Activated CD4-positive, alpha-beta T cell treated with anti-CD3 and anti-CD28 coated beads, Interleukin-2, amount 10 ng/mL, durations not matched to agents 7 days and 5 days (primary cell): ENCODE results near the gene LRRC46. TPM values are rescaled to one million over a fixed set of nuclear protein-coding genes. Genes with fewer than 3 reads are reported as not detected.
A peak's percentile ranks its signal among the peaks of the same experiment; 100 is the strongest.

Experiments
- CTCF ChIA-PET: fragments of 350-600 bp; sonication (Branson Sonifier 250); formaldehyde crosslinking; loops from one replicate; lab custom pipeline; 2021; ENCODE audit warnings: antibody characterized with exemption; lab: Charles Lee
- POLR2A ChIA-PET: fragments of 350-600 bp; sonication (Branson Sonifier 250); formaldehyde crosslinking; loops from one replicate; lab custom pipeline; 2021; ENCODE audit warnings: antibody characterized with exemption; lab: Charles Lee
- DNase-seq: peaks from one replicate; pipeline ENCODE4 v3.0.0-alpha.2; 2020
- H3K27ac Mint-ChIP-seq: one replicate; pipeline ENCODE4 v1.8.0; 2021; ENCODE audit warnings: mild to moderate bottlenecking, moderate library complexity, mixed read lengths
- H3K27me3 Mint-ChIP-seq: one replicate; pipeline ENCODE4 v1.8.0; 2021; ENCODE audit warnings: mixed read lengths
- H3K36me3 Mint-ChIP-seq: one replicate; pipeline ENCODE4 v1.8.0; 2021; ENCODE audit warnings: low read depth, mixed read lengths
- H3K4me1 Mint-ChIP-seq: one replicate; pipeline ENCODE4 v1.8.0; 2021; ENCODE audit warnings: mixed read lengths
- H3K4me3 Mint-ChIP-seq: one replicate; pipeline ENCODE4 v1.8.0; 2021; ENCODE audit warnings: mild to moderate bottlenecking, moderate library complexity, mixed read lengths
- H3K9me3 Mint-ChIP-seq: one replicate; pipeline ENCODE4 v1.8.0; 2021; ENCODE audit warnings: mixed read lengths
- total RNA-seq, 2 experiments: library from RNA; stranded (reverse); gene quantifications; one replicate each; pipeline ENCODE4 v1.2.3, GENCODE V29; 2021

LRRC46 gene
- total RNA-seq, 2 experiments from 2014 or later = 0.79 to 1.4 TPM

- H3K27me3 Mint-ChIP-seq = no peaks in the 10 kb centered on the region
- no peaks in the 10 kb centered on the region for H3K9me3 Mint-ChIP-seq
- CTCF ChIA-PET = no interaction called here
- no peak overlapping the region for H3K27ac Mint-ChIP-seq
- no peak for DNase-seq
- H3K36me3 Mint-ChIP-seq = peaks cover 3% of the 10 kb centered on the region
- no peak overlapping the region for H3K4me3 Mint-ChIP-seq
- POLR2A ChIA-PET = no interaction called here
- H3K4me1 Mint-ChIP-seq = no peaks in the 10 kb centered on the region
Observed at GRCh38 chr17:47803201-47803600, 28.3 kb upstream of the LRRC46 start.

GRCh38 chr17:47803751-47804150, 27.7 kb upstream of the LRRC46 start:
- Mint-ChIP-seq H3K27ac (no peak overlapping the region), H3K4me1 (no peaks in the 10 kb centered on the region), H3K36me3 (peaks cover 5% of the 10 kb centered on the region), H3K9me3 (no peaks in the 10 kb centered on the region), H3K27me3 (no peaks in the 10 kb centered on the region), H3K4me3 (no peak overlapping the region)
- ChIA-PET CTCF (interaction anchor here (0.8 kb wide), 1 partner anchor 11 kb away, joined by 3 read pairs; no protein-coding TSS in a partner anchor), POLR2A (no interaction called here)
- DNase-seq = no peak

- H3K4me1 Mint-ChIP-seq = no peaks in the 10 kb centered on the region
- H3K9me3 Mint-ChIP-seq = no peaks in the 10 kb centered on the region
- ChIA-PET CTCF (interaction anchor here (0.8 kb wide), 2 partner anchors 10 to 17 kb away, joined by 3 to 4 read pairs; partner anchors contain the start of gene OSBPL7), POLR2A (no interaction called here)
- H3K4me3 Mint-ChIP-seq = no peak overlapping the region
- DNase-seq = no peak
- H3K27me3 Mint-ChIP-seq = no peaks in the 10 kb centered on the region
- H3K36me3 Mint-ChIP-seq = peaks cover 6% of the 10 kb centered on the region
- H3K27ac Mint-ChIP-seq = no peak overlapping the region
Observed at GRCh38 chr17:47804461-47804860, 27.0 kb upstream of the LRRC46 start.

GRCh38 chr17:47806026-47806912, 25.2 kb upstream of the LRRC46 start:
- DNase-seq = no peak

GRCh38 chr17:47806913-47807255, 24.6 kb upstream of the LRRC46 start:
- ChIA-PET POLR2A (no interaction called here), CTCF (interaction anchor here (0.5 to 0.7 kb wide), 2 partner anchors 24 to 1380 kb away, joined by 3 to 4 read pairs; partner anchors contain the start of genes LRRC46 and MRPL10)

More at GRCh38 chr17:47806026-47806912, 25.2 kb upstream of the LRRC46 start:
- Mint-ChIP-seq H3K4me3 (no peak overlapping the region), H3K36me3 (peaks cover 12% of the 10 kb centered on the region), H3K27me3 (no peaks in the 10 kb centered on the region), H3K27ac (peak overlapping the region; percentile 36), H3K9me3 (no peaks in the 10 kb centered on the region), H3K4me1 (no peaks in the 10 kb centered on the region)
- POLR2A ChIA-PET = no interaction called here
- CTCF ChIA-PET = interaction anchor here (0.5 to 0.7 kb wide), 3 partner anchors 25 to 1380 kb away, joined by 3 to 4 read pairs (median 3); partner anchors contain the start of genes LRRC46 and MRPL10

GRCh38 chr17:47807421-47807820, 24.0 kb upstream of the LRRC46 start:
- Mint-ChIP-seq H3K27me3 (no peaks in the 10 kb centered on the region), H3K36me3 (peaks cover 15% of the 10 kb centered on the region)
- POLR2A ChIA-PET = no interaction called here

More at GRCh38 chr17:47806913-47807255, 24.6 kb upstream of the LRRC46 start:
- Mint-ChIP-seq H3K9me3 (no peaks in the 10 kb centered on the region), H3K27me3 (no peaks in the 10 kb centered on the region), H3K36me3 (peaks cover 13% of the 10 kb centered on the region), H3K4me1 (no peaks in the 10 kb centered on the region), H3K4me3 (no peak overlapping the region), H3K27ac (no peak overlapping the region)
- DNase-seq = no peak

GRCh38 chr17:47808036-47808829, 23.2 kb upstream of the LRRC46 start:
- H3K4me3 Mint-ChIP-seq = no peak overlapping the region
- H3K36me3 Mint-ChIP-seq = peaks cover 19% of the 10 kb centered on the region
- ChIA-PET POLR2A (no interaction called here), CTCF (no interaction called here)
- no peaks in the 10 kb centered on the region for H3K27me3 Mint-ChIP-seq
- H3K27ac Mint-ChIP-seq = no peak overlapping the region
- H3K4me1 Mint-ChIP-seq = no peaks in the 10 kb centered on the region
- DNase-seq = no peak
- H3K9me3 Mint-ChIP-seq = no peaks in the 10 kb centered on the region

More at GRCh38 chr17:47807421-47807820, 24.0 kb upstream of the LRRC46 start:
- Mint-ChIP-seq H3K27ac (no peak overlapping the region), H3K4me3 (no peak overlapping the region), H3K9me3 (no peaks in the 10 kb centered on the region), H3K4me1 (no peaks in the 10 kb centered on the region)
- CTCF ChIA-PET = interaction anchor here (0.5 to 0.7 kb wide), 2 partner anchors 24 to 1379 kb away, joined by 3 to 4 read pairs; partner anchors contain the start of genes LRRC46 and MRPL10
- DNase-seq = no peak

GRCh38 chr17:47808830-47809480, 22.5 kb upstream of the LRRC46 start:
- Mint-ChIP-seq H3K4me3 (no peak overlapping the region), H3K9me3 (no peaks in the 10 kb centered on the region), H3K36me3 (peaks cover 19% of the 10 kb centered on the region), H3K27me3 (no peaks in the 10 kb centered on the region), H3K27ac (no peak overlapping the region), H3K4me1 (no peaks in the 10 kb centered on the region)
- POLR2A ChIA-PET = no interaction called here
- no peak for DNase-seq
- CTCF ChIA-PET = no interaction called here

GRCh38 chr17:47810200-47810821, 21.2 kb upstream of the LRRC46 start:
- no peak for DNase-seq
- ChIA-PET CTCF (interaction anchor here (0.8 kb wide), 1 partner anchor 21 kb away, joined by 3 read pairs; the partner anchor contains the start of genes LRRC46 and MRPL10), POLR2A (no interaction called here)
- Mint-ChIP-seq H3K4me3 (no peak overlapping the region), H3K4me1 (no peaks in the 10 kb centered on the region), H3K27me3 (no peaks in the 10 kb centered on the region), H3K27ac (no peak overlapping the region), H3K36me3 (peaks cover 23% of the 10 kb centered on the region), H3K9me3 (no peaks in the 10 kb centered on the region)

- no peak overlapping the region for H3K4me3 Mint-ChIP-seq
- ChIA-PET POLR2A (no interaction called here), CTCF (no interaction called here)
- no peaks in the 10 kb centered on the region for H3K9me3 Mint-ChIP-seq
- peaks cover 23% of the 10 kb centered on the region for H3K36me3 Mint-ChIP-seq
- H3K4me1 Mint-ChIP-seq = no peaks in the 10 kb centered on the region
- DNase-seq = no peak
- H3K27ac Mint-ChIP-seq = no peak overlapping the region
- no peaks in the 10 kb centered on the region for H3K27me3 Mint-ChIP-seq
Observed at GRCh38 chr17:47810901-47811635, 20.4 kb upstream of the LRRC46 start.

GRCh38 chr17:47811709-47812108, 19.8 kb upstream of the LRRC46 start:
- no peak overlapping the region for H3K27ac Mint-ChIP-seq
- H3K36me3 Mint-ChIP-seq = peaks cover 24% of the 10 kb centered on the region
- POLR2A ChIA-PET = no interaction called here
- CTCF ChIA-PET = interaction anchor here (1.0 kb wide), 1 partner anchor 22 kb away, joined by 3 read pairs; no protein-coding TSS in a partner anchor
- DNase-seq = no peak
- H3K4me3 Mint-ChIP-seq = no peak overlapping the region
- no peaks in the 10 kb centered on the region for H3K4me1 Mint-ChIP-seq
- H3K27me3 Mint-ChIP-seq = no peaks in the 10 kb centered on the region
- H3K9me3 Mint-ChIP-seq = no peaks in the 10 kb centered on the region
